BLaER1 (cell line): ENCODE data around the gene KLRK1.
"Not testable (repeated sequence)": the region's sequence is repeated elsewhere in the genome, so short reads cannot be mapped to it uniquely, and the experiment has no call there.

Experiments
- H3K27ac ChIP-seq: shearing (Covaris generic); formaldehyde crosslinking; 2 replicates; pipeline ENCODE4 v1.8.1; 2022
- H3K27me3 ChIP-seq: shearing (Covaris generic); formaldehyde crosslinking; 2 replicates; pipeline ENCODE4 v1.8.1; 2022
- H3K36me3 ChIP-seq: shearing (Covaris generic); formaldehyde crosslinking; 2 replicates; pipeline ENCODE4 v1.8.1; 2022
- H3K4me1 ChIP-seq: shearing (Covaris generic); formaldehyde crosslinking; 2 replicates; pipeline ENCODE4 v1.8.1; 2022
- H3K4me2 ChIP-seq: shearing (Covaris generic); formaldehyde crosslinking; 2 replicates; pipeline ENCODE4 v1.8.1; 2022
- H3K4me3 ChIP-seq: shearing (Covaris generic); formaldehyde crosslinking; 2 replicates; pipeline ENCODE4 v1.8.1; 2022
- H3K9ac ChIP-seq: shearing (Covaris generic); formaldehyde crosslinking; 2 replicates; pipeline ENCODE4 v1.8.1; 2022
- H3K9me3 ChIP-seq: shearing (Covaris generic); formaldehyde crosslinking; 2 replicates; pipeline ENCODE4 v1.8.1; 2022
- H4K20me1 ChIP-seq: shearing (Covaris generic); formaldehyde crosslinking; 2 replicates; pipeline ENCODE4 v1.8.1; 2022
- Cebpa-rat ChIP-seq: shearing (Covaris generic); IDR thresholded peaks from 2 replicates; pipeline ENCODE4 v1.8.1; 2022

KLRK1 gene

GRCh38 chr12:10369557-10370415 lies 20.1 kb downstream of the KLRK1 start:
- no peak overlapping the region for H3K27ac ChIP-seq
- H3K4me1 ChIP-seq = peaks cover 33% of the 10 kb centered on the region
- no peak overlapping the region for H3K9ac ChIP-seq
- H3K4me3 ChIP-seq = no peak overlapping the region
- TF ChIP-seq Cebpa-rat = no peak
- H3K27me3 ChIP-seq = no peaks in the 10 kb centered on the region
- peaks cover 19% of the 10 kb centered on the region for H3K9me3 ChIP-seq
- no peaks in the 10 kb centered on the region for H3K36me3 ChIP-seq
- no peak overlapping the region for H3K4me2 ChIP-seq
- no peaks in the 10 kb centered on the region for H4K20me1 ChIP-seq

GRCh38 chr12:10368206-10369171 lies 21.4 kb downstream of the KLRK1 start:
- no peak for TF ChIP-seq Cebpa-rat
- Histone ChIP-seq H3K9ac (no peak overlapping the region), H3K27ac (no peak overlapping the region), H3K27me3 (no peaks in the 10 kb centered on the region), H4K20me1 (no peaks in the 10 kb centered on the region), H3K36me3 (no peaks in the 10 kb centered on the region), H3K4me1 (peaks cover 35% of the 10 kb centered on the region), H3K9me3 (peaks cover 19% of the 10 kb centered on the region), H3K4me2 (no peak overlapping the region), H3K4me3 (no peak overlapping the region)

GRCh38 chr12:10367714-10368113 lies 22.1 kb downstream of the KLRK1 start:
- H3K4me1 ChIP-seq = peaks cover 37% of the 10 kb centered on the region
- not testable (repeated sequence) for H3K27me3 ChIP-seq, H3K9ac ChIP-seq, H4K20me1 ChIP-seq, H3K36me3 ChIP-seq, H3K4me2 ChIP-seq, H3K27ac ChIP-seq, H3K4me3 ChIP-seq
- peaks cover 19% of the 10 kb centered on the region for H3K9me3 ChIP-seq

- Histone ChIP-seq H3K27ac (no peak overlapping the region), H3K4me1 (peaks cover 40% of the 10 kb centered on the region), H3K9ac (no peak overlapping the region)
Observed at GRCh38 chr12:10366875-10367274, 23.0 kb downstream of the KLRK1 start.

GRCh38 chr12:10365696-10366405 lies 24.0 kb downstream of the KLRK1 start:
- H3K9ac ChIP-seq = peak overlapping the region; percentile 83
- no peaks in the 10 kb centered on the region for H4K20me1 ChIP-seq
- peaks cover 19% of the 10 kb centered on the region for H3K9me3 ChIP-seq
- TF ChIP-seq Cebpa-rat = no peak
- peak overlapping the region; percentile 91 for H3K27ac ChIP-seq
- H3K4me3 ChIP-seq = peak overlapping the region; percentile 74
- H3K27me3 ChIP-seq = no peaks in the 10 kb centered on the region
- peak overlapping the region; percentile 98 for H3K4me2 ChIP-seq
- H3K4me1 ChIP-seq = peaks cover 48% of the 10 kb centered on the region
- H3K36me3 ChIP-seq = no peaks in the 10 kb centered on the region

More at GRCh38 chr12:10366875-10367274, 23.0 kb downstream of the KLRK1 start:
- Histone ChIP-seq H3K36me3 (no peaks in the 10 kb centered on the region), H3K9me3 (peaks cover 19% of the 10 kb centered on the region), H3K4me3 (no peak overlapping the region), H4K20me1 (no peaks in the 10 kb centered on the region), H3K27me3 (no peaks in the 10 kb centered on the region), H3K4me2 (no peak overlapping the region)
- TF ChIP-seq Cebpa-rat = no peak

- Histone ChIP-seq H3K27me3 (no peaks in the 10 kb centered on the region), H3K4me3 (peak overlapping the region; percentile 74), H3K36me3 (no peaks in the 10 kb centered on the region), H3K4me1 (peaks cover 49% of the 10 kb centered on the region), H3K9ac (peak overlapping the region; percentile 83), H3K27ac (peak overlapping the region; percentile 91), H3K4me2 (peak overlapping the region; percentile 98), H4K20me1 (no peaks in the 10 kb centered on the region), H3K9me3 (peaks cover 19% of the 10 kb centered on the region)
- TF ChIP-seq Cebpa-rat = no peak
Observed at GRCh38 chr12:10364815-10365622, 24.8 kb downstream of the KLRK1 start.

GRCh38 chr12:10363914-10364814 lies 25.7 kb downstream of the KLRK1 start:
- peaks cover 49% of the 10 kb centered on the region for H3K4me1 ChIP-seq
- H3K27ac ChIP-seq = peak overlapping the region; percentile 91
- H3K9ac ChIP-seq = peak overlapping the region; percentile 83

GRCh38 chr12:10363658-10363913 lies 26.3 kb downstream of the KLRK1 start:
- Histone ChIP-seq H4K20me1 (no peaks in the 10 kb centered on the region), H3K27ac (peak overlapping the region; percentile 91), H3K27me3 (no peaks in the 10 kb centered on the region), H3K9ac (peak overlapping the region; percentile 83), H3K4me2 (peak overlapping the region; percentile 98), H3K9me3 (peaks cover 17% of the 10 kb centered on the region), H3K4me3 (peak overlapping the region; percentile 74), H3K36me3 (no peaks in the 10 kb centered on the region), H3K4me1 (peaks cover 49% of the 10 kb centered on the region)
- TF ChIP-seq Cebpa-rat = no peak

More at GRCh38 chr12:10363914-10364814, 25.7 kb downstream of the KLRK1 start:
- peaks cover 19% of the 10 kb centered on the region for H3K9me3 ChIP-seq
- TF ChIP-seq Cebpa-rat = no peak
- H3K36me3 ChIP-seq = no peaks in the 10 kb centered on the region
- peak overlapping the region; percentile 98 for H3K4me2 ChIP-seq
- no peaks in the 10 kb centered on the region for H3K27me3 ChIP-seq
- no peaks in the 10 kb centered on the region for H4K20me1 ChIP-seq
- peak overlapping the region; percentile 74 for H3K4me3 ChIP-seq
